SK-N-SH (cell line): ENCODE data around the gene PPM1L.

Experiments
- CTCF ChIP-seq: fragments of 200-600 bp; sonication (generic); IDR thresholded peaks from 2 replicates; pipeline ENCODE4 v1.6.1; 2017; ENCODE audit warnings: antibody characterized with exemption, mild to moderate bottlenecking, moderate library complexity
- EP300 ChIP-seq, 2 experiments: IDR thresholded peaks; 2 replicates each; pipeline versions ENCODE4 v1.4.0 to v1.6.1; 2012; ENCODE audit warnings: borderline replicate concordance in 1 of 2, low read depth in 1 of 2, low read length in 1 of 2
- MAX ChIP-seq: IDR thresholded peaks from 2 replicates; pipeline ENCODE4 v1.4.0; 2012; ENCODE audit warnings: low read depth
- POLR2AphosphoS5 ChIP-seq: IDR thresholded peaks from 2 replicates; pipeline ENCODE4 v1.6.1; 2012; ENCODE audit warnings: low read depth, low read length
- USF1 ChIP-seq: IDR thresholded peaks from 2 replicates; pipeline ENCODE4 v1.4.0; 2012; ENCODE audit warnings: low read depth, borderline replicate concordance

GRCh38 chr3:160747422-160747821 is 8.6 kb upstream of the PPM1L start:
- TF ChIP-seq CTCF (no peak), MAX (no peak), USF1 (no peak), POLR2AphosphoS5 (no peak), EP300 (IDR thresholded peaks at IDR 0.05; ENCODE audit: borderline replicate concordance in 1 of 2, low read depth in 1 of 2, low read length in 1 of 2) (no peak)
